Esophagus mucosa (tissue), 1 donor: Measurements from ENCODE around the gene FGF19. TPM values are rescaled to one million over a fixed set of nuclear protein-coding genes. Genes with fewer than 3 reads are reported as not detected.
A peak's percentile ranks its signal among the peaks of the same experiment; 100 is the strongest.

Experiments used
- ATAC-seq: fragments of 200-7000 bp; cut with Tn5 transposase; one replicate; pipeline ENCODE4 v1.9.1; 2020
- total RNA-seq: library from RNA; stranded (reverse); gene quantifications from one replicate; pipeline ENCODE4 v1.2.4, GENCODE V29; 2023
- donor health status: DM: yes; HTN: yes; CAD: no.

Gene FGF19
- total RNA-seq, 1 donor from 2014 or later, result not detected

- peak; percentile 77 for ATAC-seq
Observed at GRCh38 chr11:69667619-69668604, 35.9 kb downstream of the FGF19 start.

- ATAC-seq, result peak; percentile 58
Observed at GRCh38 chr11:69666752-69667536, 36.9 kb downstream of the FGF19 start.

GRCh38 chr11:69666261-69666660 lies 37.6 kb downstream of the FGF19 start:
- ATAC-seq, result no peak

- ATAC-seq, result no peak
Observed at GRCh38 chr11:69665669-69666068, 38.2 kb downstream of the FGF19 start.

- no peak for ATAC-seq
Observed at GRCh38 chr11:69664901-69665300, 38.9 kb downstream of the FGF19 start.

GRCh38 chr11:69664103-69664775 lies 39.6 kb downstream of the FGF19 start:
- no peak for ATAC-seq

- no peak for ATAC-seq
Observed at GRCh38 chr11:69663326-69663725, 40.5 kb downstream of the FGF19 start.

GRCh38 chr11:69662806-69663205 lies 41.0 kb downstream of the FGF19 start:
- ATAC-seq, result no peak

GRCh38 chr11:69662021-69662698 lies 41.7 kb downstream of the FGF19 start:
- ATAC-seq, result no peak

- ATAC-seq, result no peak
Observed at GRCh38 chr11:69661413-69661715, 42.5 kb downstream of the FGF19 start.

- ATAC-seq, result no peak
Observed at GRCh38 chr11:69660001-69660500, 43.8 kb downstream of the FGF19 start.

GRCh38 chr11:69659591-69659990 lies 44.2 kb downstream of the FGF19 start:
- ATAC-seq, result no peak

- no peak for ATAC-seq
Observed at GRCh38 chr11:69658626-69659450, 45.0 kb downstream of the FGF19 start.

- no peak for ATAC-seq
Observed at GRCh38 chr11:69657911-69658625, 45.8 kb downstream of the FGF19 start.

- ATAC-seq, result no peak
Observed at GRCh38 chr11:69657456-69657910, 46.3 kb downstream of the FGF19 start.

- no peak for ATAC-seq
Observed at GRCh38 chr11:69656536-69657455, 47.0 kb downstream of the FGF19 start.

- peak; percentile 5 for ATAC-seq
Observed at GRCh38 chr11:69655479-69656428, 48.1 kb downstream of the FGF19 start.
